Endometrium (tissue), 2 donors: Measurements from ENCODE around the gene METTL25.

ENCODE experiments used
- FAIRE-seq: peaks from 2 replicates; lab custom pipeline; 2012; peaks lifted over from hg19 to GRCh38; lab: Jason Lieb, UNC
- donor health status: control.
- donor health status: control.

The METTL25 gene

DNA sequence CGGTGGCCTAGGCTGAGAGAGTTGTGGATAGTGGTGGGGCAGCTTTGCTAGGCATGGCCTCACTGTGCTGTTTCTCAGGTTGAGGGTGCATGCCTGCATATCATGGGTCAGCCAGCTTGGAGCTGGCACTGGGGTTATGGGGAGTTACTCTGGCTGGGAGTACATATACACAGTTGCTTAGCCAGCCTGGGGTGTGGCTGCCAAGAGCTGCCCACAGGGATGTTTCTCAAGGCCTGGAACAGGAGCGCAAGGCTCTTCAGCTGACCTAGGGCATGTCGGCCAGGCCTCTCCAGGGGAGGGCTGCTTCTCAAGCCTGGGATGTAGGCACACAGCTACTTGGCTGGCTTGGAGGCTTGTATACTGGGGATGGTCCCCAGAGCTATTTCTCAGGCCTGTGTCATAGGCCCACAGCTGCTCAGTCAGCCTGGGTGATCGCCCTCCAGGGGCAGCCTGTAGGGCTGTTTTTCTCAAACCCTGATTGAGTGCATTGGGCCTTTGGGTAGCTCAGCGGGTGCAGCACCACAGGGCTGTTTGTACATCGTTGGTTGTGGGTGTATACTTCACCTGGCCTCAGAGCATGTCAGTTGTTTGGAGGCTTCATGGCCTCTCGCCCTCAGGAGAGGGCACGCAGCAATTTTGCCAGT is 114.9 kb downstream of the METTL25 start:
- no peak for FAIRE-seq

DNA sequence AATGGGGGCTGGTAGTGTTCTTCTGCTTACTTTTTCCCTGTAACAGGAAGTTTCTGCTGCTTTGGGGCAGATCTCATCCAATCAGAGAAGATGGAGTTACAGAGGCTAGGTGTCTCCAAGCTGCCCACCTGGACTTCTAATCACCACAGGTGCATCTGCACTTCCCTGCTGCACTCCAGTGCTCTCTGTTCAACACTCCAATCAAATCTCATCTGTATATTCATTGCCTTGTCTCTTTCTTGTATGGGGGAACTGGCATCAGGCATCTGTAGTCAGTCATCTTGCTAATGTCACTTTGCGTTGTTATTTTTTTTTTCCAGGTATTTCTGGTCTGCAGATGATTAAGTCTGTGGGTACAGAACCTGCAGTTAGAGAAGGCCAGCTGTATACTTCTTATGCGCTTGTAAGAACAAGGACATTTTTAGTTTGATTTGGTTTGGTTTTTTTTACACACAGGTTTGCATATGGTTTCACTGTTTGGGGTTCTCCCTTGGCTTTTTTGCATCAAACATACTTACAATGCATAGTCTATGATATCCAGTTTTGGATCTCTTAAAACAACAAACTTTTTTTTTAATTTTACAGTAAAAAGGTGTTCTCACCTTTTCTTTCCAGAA is 116.0 kb downstream of the METTL25 start:
- no peak for FAIRE-seq

DNA sequence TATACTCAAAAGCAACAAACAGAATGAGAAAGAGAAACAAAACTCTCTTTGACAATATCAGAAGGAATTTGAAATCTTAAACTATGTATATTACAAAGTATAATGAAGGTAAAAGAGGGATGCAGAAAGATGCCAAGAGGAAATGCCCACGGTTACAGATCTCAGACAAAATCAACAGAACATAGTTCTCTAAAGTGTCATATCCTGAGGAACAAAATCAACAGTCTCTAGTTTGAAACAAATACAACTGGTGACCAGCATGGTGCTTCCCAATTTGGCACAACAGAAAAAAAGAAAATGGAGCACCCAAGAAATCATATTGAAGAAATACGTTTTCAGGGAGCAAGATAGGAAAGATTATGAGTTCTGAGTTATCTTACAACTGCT is 116.5 kb downstream of the METTL25 start:
- FAIRE-seq, result no peak

DNA sequence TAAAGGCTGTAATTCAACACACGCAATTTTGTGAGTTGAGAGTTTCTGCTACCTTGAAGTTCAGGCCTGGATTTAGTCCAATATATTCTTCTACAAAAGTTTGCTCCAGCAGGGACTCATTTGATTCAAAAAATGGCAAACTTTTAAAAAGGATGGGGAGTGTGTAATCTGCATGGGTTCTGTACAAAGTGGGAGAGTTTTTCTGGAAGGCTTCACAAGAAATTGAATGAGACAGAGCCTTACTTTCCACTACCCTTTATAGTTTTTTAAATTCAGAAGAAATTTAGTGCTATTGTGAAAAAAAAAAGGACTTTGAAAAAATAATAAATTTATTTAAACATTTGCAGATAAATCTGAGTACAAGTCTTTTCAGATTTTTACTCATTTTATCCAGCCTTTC is 116.9 kb downstream of the METTL25 start:
- FAIRE-seq, result no peak

DNA sequence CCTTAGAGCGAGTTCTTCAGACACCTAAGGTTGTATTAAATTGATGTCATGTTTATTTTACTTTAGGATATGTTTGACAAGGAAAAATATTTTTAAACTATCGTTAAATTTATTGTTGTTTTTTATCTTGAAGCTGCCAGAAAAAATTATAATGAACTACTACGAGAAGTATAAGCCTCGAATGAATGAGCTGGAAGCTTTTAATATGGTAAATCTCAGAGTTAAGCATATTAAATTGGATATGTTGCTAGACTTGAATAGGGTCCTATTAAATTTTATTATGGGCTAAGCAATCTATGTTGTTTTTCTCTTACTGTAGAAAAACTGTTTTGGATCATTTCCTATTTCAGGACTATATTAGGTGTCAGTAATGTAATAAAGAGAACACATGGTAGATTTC is 118.2 kb downstream of the METTL25 start:
- FAIRE-seq, result peak; percentile 91

DNA sequence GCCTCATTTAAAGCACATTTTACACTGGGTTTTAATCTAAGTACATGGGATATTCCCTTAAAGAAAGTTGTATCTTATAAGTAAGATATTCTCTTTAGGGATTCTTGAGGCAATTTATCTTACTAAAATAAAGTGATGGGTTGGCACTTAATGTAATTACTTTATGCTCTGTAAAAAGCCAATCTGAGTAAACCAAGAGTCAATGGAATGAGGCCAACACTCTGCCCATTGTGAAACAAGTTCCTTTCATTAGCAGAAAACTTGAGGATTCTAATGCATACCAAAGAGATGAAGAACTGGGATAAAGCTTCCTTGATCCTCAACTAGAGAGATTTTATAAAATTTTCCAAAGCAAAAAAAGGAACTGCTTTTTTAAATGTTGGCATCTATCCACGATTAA is 121.2 kb downstream of the METTL25 start:
- no peak for FAIRE-seq

DNA sequence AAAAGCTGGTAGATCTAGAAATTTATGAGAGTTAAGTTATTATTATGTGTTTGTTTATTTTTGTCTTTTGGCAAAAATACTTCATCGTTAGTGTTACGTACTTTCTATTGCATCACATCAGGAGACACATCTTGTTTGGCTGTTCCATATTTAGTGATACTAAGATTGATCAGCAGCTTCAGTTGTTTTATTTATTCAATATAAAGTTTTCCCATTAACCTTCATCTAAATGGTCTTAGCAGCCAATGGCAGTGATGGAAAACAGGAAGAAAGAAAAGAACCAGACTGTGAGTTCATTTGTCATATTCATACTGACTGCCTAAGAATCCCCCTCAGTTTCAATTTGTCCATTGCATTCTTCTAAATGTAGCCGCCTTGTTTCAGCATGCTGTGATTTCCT is 122.3 kb downstream of the METTL25 start:
- FAIRE-seq, result no peak

DNA sequence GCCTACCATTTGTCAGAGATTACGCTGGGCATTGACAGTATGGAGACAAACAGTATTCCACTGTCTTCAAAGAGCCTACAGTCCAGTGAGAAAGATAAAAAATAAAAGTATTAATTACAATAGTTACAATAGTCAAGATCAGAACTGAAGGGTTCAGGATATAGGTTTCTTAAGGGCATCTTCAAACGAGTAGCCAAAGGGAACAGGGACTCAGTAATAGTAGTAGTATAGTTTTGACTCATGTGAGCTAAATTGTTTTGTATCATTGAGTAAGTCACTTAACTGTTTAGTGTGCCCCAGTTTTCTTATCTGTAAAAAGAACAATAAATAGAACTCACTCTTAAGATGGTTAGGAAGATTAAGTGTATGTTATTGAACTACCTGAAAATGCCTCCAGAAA is 123.6 kb downstream of the METTL25 start:
- FAIRE-seq, result no peak

DNA sequence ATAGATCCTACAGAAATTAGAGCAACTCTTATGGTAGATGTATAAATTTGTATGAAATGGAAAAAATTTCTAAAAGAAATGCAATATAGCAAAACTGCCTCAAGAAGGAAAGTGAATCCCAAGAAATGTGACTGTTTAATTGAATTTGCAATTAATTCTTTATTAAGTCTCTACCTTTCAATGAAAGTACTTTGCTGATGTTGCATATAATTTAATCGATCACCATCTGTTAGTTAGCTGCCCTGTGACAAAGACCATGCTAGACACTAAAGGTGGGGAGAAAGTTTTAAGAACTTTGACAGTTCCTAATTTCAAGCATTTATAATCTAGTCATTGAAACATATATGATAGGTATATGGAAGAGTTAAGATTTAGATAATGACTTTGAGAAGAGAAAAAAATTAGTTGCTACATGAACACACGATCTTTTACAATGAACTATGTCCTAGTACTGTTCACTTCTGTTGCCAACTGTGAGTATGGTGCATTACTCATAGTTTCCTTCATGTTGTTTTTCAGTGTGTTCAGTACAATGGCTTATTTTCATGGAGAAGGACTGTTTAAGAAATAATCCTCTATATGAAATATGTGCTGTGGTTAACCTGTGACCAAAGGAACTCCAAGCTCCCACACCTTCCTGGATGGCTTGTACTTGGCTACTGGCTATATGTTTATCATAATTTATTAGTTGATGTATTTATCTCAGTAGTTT is 128.4 kb downstream of the METTL25 start:
- no peak for FAIRE-seq

DNA sequence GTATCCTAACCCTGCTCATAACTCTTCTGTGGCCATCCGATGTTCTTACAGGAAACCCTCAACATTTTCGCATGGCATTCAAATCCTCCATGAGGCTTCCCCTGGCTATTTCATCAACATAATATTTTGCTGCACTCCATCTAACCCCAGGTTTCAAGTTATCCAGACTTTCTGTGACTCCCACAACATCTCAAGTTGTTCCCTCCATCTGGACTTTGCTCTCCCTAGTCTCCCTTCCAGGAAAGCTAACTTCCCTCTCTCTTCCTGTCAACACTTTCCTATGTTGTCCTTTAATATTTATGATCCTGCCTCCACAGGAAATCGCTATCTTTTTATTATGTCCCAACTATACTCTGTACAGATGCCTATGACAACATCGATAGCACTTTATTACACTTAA is 146.1 kb downstream of the METTL25 start:
- FAIRE-seq, result peak; percentile 39

DNA sequence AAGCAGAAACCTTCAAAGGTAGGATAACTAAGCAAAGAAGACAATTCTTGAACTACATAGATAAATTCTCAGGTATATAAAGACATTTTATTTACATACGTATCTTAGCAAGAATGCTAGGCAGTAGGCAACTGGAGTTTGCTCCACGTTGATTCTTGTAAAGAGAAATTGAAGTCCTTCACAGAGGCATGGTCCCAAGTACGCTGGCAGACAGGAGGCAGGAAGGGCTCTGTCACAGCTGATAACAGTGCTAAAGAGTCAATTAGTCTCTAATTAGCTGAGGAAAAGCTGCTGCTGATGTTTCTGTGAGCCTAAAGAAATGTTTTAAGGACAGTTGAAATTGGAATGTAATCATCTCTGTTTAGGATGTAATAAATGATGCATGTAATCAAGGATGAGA is 146.8 kb downstream of the METTL25 start:
- FAIRE-seq, result no peak

DNA sequence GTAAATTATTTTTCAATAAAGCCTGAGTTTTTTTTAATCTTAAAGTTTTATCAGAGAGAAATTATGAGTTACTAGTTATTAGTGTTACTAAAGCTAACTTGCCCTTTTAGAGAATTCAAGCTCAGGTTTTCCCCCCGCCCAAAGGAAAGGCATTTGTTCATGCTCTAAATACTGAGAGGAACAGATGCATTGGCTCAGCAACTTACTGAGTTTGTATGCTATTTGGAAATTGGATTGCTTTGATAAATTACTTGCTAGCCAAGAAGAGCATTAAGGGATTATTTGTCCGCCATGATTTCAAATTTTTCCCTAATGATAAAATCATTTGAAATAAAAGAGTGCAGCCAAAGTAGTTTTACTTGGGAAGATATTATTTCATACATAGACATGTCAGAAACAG is 149.4 kb downstream of the METTL25 start:
- no peak for FAIRE-seq

DNA sequence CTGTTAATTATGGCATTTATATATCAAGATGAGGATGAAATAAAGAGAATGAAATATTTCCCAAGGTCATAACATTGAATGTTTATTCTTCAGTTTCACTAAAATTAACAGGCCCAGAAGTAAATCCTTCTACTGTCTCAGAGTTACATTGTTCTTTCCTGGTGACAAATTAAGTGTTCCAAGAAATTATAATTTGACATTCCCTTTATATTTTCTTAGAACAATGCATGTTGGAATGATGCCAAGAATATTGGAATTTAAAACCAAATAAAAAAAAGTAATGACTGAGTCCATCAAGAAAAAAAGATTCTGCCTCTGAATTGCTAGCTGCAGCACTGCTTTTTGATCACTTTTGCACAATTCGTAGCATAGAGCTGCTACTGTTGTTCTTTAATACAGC is 152.1 kb downstream of the METTL25 start:
- FAIRE-seq, result no peak

DNA sequence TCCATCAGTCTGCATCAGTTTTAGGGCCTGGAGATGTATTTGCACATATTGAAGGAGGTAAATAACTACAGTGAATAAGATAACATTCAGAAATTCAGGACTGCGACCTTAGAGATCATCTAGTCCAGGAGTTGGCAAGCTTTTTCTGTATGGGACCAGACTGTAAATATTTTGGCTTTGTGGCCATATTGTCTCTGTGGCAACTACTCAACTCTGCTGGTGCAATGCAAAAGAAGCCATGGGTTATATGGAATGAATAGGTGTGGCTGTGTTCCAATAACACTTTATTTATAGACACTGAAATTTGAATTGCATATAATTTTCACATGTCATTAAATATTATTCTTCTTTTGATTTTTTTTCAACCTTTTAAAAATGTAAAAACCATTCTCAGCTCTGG is 156.6 kb downstream of the METTL25 start:
- FAIRE-seq, result no peak

DNA sequence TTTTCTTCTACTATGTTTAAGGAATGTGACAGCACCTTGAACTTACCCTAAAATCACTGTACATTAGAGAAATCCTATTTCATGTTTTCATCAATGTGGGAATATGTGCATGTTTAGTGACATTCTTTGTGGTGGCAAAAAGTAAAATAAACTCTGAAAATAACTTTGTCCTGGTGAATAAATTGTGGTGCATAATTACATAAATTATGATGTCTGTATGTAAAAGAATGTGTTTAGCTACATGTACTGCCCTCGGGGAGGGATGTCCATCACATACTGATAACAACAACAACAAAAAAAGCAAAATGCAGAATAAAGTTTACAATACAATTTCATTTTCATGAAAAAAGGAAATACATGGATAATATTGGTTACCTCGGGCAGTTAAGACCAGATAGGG is 157.3 kb downstream of the METTL25 start:
- no peak for FAIRE-seq

DNA sequence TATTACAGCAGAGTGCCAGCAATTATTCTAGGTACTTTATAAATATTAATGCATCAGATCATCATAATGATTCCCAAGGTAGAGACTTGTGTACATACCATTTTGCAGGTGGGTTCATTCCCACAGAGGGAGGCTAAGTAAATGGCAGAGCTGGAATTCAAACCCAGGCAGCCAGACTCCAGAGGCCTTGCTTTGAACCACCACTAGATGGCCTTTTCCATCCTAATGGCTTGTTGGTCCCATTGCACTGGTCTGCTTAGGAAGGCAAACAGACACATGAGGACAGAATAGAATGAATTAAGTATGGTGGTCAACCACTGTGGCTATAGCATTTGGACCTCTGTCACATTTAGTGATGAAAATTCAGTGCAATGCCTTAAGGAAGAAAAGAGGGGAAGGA is 158.7 kb downstream of the METTL25 start:
- no peak for FAIRE-seq

DNA sequence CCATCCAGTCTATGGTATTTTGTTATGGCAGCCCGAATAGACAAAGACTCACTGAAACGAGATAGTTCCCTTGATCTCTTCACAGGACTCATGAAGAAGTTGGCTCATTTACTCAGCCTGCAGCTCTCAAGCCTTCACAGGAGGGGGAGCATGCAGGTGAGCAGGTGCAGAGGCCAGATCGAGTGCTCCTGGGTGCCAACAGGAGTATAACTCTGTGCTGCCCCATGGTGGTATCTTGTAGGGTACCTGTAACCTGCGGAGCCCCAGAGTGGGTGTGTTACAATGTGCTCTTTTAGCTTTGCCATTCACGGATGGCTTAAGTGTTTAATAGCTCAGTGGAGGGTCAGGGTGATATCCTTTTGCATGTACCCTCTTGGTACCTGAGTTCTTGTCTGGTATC is 159.5 kb downstream of the METTL25 start:
- FAIRE-seq, result no peak

DNA sequence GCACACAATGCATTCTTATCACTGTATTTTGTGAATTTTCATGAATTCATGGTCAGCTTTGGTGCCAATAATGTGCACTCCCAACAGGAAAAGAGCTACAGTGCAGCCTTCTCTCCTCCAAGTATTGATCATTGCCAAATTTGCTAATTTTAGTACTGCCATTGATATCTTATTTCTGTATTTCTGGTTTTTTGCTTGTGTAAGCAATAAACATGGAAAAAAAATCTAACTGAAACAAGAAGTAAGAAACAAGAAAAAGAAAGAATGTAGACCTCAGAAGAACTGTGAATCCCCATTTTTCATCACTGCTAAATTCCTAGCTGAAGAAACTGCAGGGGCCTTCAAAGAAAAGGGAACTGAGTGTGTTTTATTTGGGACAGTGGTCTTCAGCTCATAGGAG is 161.2 kb downstream of the METTL25 start:
- no peak for FAIRE-seq

DNA sequence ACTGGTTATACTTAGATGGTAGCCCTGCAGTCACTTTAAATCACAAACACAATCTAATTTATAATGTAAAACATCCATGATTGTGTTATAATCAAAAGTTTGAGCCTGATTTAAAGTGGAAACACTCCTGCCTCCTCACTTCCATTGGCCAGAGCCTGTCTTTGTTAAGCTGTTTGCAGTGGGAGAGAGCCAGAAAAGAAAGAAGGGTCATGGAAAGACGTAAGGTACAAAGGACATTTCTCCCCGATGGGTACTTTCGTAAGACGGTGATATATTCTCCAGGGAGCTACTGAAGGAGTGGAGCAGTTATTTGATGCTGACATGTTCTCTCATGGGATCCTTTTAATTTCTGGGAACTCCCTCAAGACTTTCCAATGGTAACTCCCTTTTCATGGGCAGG is 164.0 kb downstream of the METTL25 start:
- no peak for FAIRE-seq

DNA sequence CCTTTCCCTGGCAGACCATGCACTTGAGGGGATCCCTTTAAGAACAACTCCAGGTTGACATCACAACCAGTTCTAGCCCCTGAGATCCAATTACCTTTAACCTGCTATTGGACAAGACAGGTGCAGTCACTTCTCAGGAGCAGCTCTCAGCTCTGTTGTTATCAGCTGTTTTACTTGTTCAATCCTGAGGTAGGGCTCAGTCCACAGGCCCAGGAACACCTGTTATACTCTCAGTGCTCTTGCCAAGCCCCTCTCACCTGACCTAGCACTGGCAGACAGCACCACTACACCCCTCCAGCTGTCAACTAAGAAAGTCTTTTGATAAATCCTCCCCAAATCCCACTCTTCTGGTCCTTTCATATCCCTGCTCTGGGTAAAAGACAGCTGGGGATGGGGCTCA is 164.4 kb downstream of the METTL25 start:
- FAIRE-seq, result no peak

DNA sequence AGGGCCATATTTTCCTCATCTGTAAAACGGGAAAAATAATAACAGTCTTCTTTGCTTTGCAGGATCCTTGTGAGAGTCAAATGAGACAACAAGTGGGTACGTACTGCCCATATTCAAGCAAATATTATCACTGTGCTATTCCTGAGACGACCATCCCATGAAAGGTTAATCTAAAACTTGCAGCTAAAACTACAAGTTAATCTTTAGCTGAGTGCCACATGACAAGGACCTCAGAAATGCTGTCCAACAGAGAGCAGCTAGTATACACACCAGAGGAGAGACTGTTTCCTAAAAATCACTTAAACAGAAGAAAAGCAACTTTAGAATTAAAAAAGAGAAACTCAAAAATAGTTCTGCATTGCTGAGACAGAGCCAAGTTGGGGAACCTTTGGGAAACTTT is 165.7 kb downstream of the METTL25 start:
- no peak for FAIRE-seq

DNA sequence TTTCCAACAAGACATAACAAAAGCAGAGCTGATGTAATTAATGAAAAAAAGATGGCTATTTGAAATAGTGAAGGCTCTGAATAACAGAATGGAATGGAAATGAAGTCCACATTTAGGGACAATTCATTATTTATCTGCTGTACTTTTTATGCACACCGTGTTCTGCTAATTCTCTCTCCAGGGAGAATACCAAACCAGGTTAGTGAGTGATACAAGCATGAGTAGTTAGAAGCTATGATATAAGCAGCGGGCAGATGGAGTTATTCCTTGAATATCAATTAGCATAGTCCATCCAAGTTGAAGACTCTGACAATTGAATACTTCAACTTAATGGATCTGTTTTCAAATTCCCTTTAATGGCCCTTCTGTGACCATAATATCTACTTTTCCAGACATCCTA is 166.3 kb downstream of the METTL25 start:
- no peak for FAIRE-seq

DNA sequence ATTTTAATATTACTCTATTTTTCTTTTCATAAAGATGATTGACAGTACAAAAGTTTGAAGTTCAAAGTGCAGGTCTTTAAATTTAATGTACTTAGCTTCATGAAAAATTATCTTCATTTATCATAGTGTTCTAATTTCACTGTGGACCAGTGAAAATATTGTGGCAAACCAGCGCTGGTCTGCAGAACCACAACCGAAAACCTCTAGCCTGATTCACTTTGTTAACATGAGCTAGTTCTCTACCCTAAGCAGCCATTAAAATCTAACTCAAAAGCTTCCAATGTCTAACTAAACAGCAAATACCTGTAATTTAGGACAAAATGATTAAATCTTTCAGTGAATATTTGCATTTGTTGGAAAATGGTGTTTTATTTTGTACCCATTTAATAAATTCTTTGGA is 167.3 kb downstream of the METTL25 start:
- no peak for FAIRE-seq
